ENCODE results near the gene GPC5. TPM values are rescaled to one million over a fixed set of nuclear protein-coding genes. Genes with fewer than 3 reads are reported as not detected.
A peak's percentile ranks its signal among the peaks of the same experiment; 100 is the strongest.

GPC5 gene
- total and polyA plus RNA-seq, 9 of the 15 experiments (the other 6 are each of a cell fraction or from before 2014, with no cell fraction given): 0.18 to 0.27 TPM; not detected in 7

GRCh38 chr13:92661406-92661805, 1263.0 kb downstream of the GPC5 start:
- ChIA-PET POLR2A (no interaction called here), CTCF (ENCODE audit: low intra/inter-chr PET ratio) (no interaction called here)
- Histone ChIP-seq H3K4me3 (no peak overlapping the region), H3K79me2 (ENCODE audit: control insufficient read depth, insufficient read depth, low read length) (no peaks in the 10 kb centered on the region), H4K20me1 (replicated peaks; ENCODE audit: control insufficient read depth, insufficient read depth, low read length) (no peaks in the 10 kb centered on the region), H3K27me3 (ENCODE audit: control insufficient read depth in 2 of 2, insufficient read depth in 2 of 2, low read length in 2 of 2) (no peaks in the 10 kb centered on the region), H3K4me1 (replicated peaks in 1 of 2; ENCODE audit: control insufficient read depth in 2 of 2, insufficient read depth in 2 of 2, low read length in 2 of 2) (no peaks in the 10 kb centered on the region), H3K9me3 (replicated peaks; ENCODE audit: control insufficient read depth, insufficient read depth, low read depth, low read length) (no peaks in the 10 kb centered on the region; the same call in 1 of the 2 replicates), H3K9me1 (ENCODE audit: control insufficient read depth, insufficient read depth, low read length) (no peaks in the 10 kb centered on the region), H3K36me3 (ENCODE audit: control insufficient read depth, insufficient read depth, low read length) (no peaks in the 10 kb centered on the region), H2AFZ (ENCODE audit: low read depth, low read length) (no peak overlapping the region), H3K9ac (ENCODE audit: insufficient read depth in 1 of 2, low read depth in 2 of 2, low read length in 2 of 2) (no peak overlapping the region), H3K27ac (ENCODE audit: extremely low read depth, low read depth, low read length) (no peak overlapping the region), H3K4me2 (ENCODE audit: insufficient read depth, low read length) (no peak overlapping the region)
- no TSS peak for BruUV-seq (replicated peaks)
- DNase-seq (ENCODE audit: extremely low read depth in 1 of 4, low spot score in 3 of 4) (no peak), FAIRE-seq (no peak), ATAC-seq (no peak)
- 0% methylated on average over 1 of the region's 1 CpG for WGBS (ENCODE audit: insufficient coverage, low coverage, missing lambda C conversion rate)
- in situ Hi-C loops (cut with MboI) (no loop called here), intact Hi-C loops (cut with micrococcal nuclease) (loop anchor here (10.0 kb wide), 1 partner anchor 543 kb away; no protein-coding TSS in a partner anchor)
- TF ChIP-seq CEBPB (tag; IDR thresholded peaks at IDR 0.05): peak; percentile 28; the same call in 1 of the 2 replicates
- TF ChIP-seq CEBPG (CRISPR knock-in tag; IDR thresholded peaks at IDR 0.05): no peak
- peak; percentile 72 to 94 for TF ChIP-seq CEBPG (tag; conservative IDR thresholded peaks at IDR 0.05 in 1 of 2, IDR thresholded peaks at IDR 0.05 in 1 of 2)
- TF ChIP-seq RFX5 (IDR thresholded peaks at IDR 0.05; ENCODE audit: low read depth, low read length): peak; percentile 61; the same call in 1 of the 2 replicates
- TF ChIP-seq SUPT5H (IDR thresholded peaks at IDR 0.05): no peak
- TF ChIP-seq FIP1L1 (IDR thresholded peaks at IDR 0.05; ENCODE audit: low read depth, low read length, poor library complexity, severe bottlenecking): peak; percentile 42

- FAIRE-seq (no peak), ATAC-seq (no peak), DNase-seq (ENCODE audit: extremely low read depth in 1 of 4, low spot score in 3 of 4) (no peak)
- Histone ChIP-seq H3K27me3 (ENCODE audit: control insufficient read depth in 2 of 2, insufficient read depth in 2 of 2, low read length in 2 of 2) (no peaks in the 10 kb centered on the region), H3K9ac (ENCODE audit: insufficient read depth in 1 of 2, low read depth in 2 of 2, low read length in 2 of 2) (no peak overlapping the region), H2AFZ (ENCODE audit: low read depth, low read length) (no peak overlapping the region), H3K4me1 (replicated peaks in 1 of 2; ENCODE audit: control insufficient read depth in 2 of 2, insufficient read depth in 2 of 2, low read length in 2 of 2) (no peaks in the 10 kb centered on the region), H3K4me3 (no peak overlapping the region), H3K27ac (ENCODE audit: extremely low read depth, low read depth, low read length) (no peak overlapping the region), H3K4me2 (ENCODE audit: insufficient read depth, low read length) (no peak overlapping the region), H3K9me3 (replicated peaks; ENCODE audit: control insufficient read depth, insufficient read depth, low read depth, low read length) (no peaks in the 10 kb centered on the region; the same call in 1 of the 2 replicates), H3K79me2 (ENCODE audit: control insufficient read depth, insufficient read depth, low read length) (no peaks in the 10 kb centered on the region), H3K9me1 (ENCODE audit: control insufficient read depth, insufficient read depth, low read length) (no peaks in the 10 kb centered on the region), H3K36me3 (ENCODE audit: control insufficient read depth, insufficient read depth, low read length) (no peaks in the 10 kb centered on the region), H4K20me1 (replicated peaks; ENCODE audit: control insufficient read depth, insufficient read depth, low read length) (no peaks in the 10 kb centered on the region)
- intact Hi-C loops (cut with micrococcal nuclease) (loop anchor here (10.0 kb wide), 1 partner anchor 537 kb away; no protein-coding TSS in a partner anchor), in situ Hi-C loops (cut with MboI) (no loop called here)
- TF ChIP-seq SRSF1 (IDR thresholded peaks at IDR 0.05; ENCODE audit: low read depth, low read length) (0 out of 2 replicates have a peak, but pooled peaks have one; percentile 42), ELF2 (CRISPR knock-in tag; IDR thresholded peaks at IDR 0.05) (peak; percentile 65; the same call in 1 of the 2 replicates), ZNF277 (CRISPR knock-in tag; IDR thresholded peaks at IDR 0.05; ENCODE audit: borderline replicate concordance) (no peak)
- ChIA-PET POLR2A (interaction anchor here (0.6 to 1.1 kb wide), 3 partner anchors 92 to 271 kb away, joined by 3 to 4 read pairs (median 3); no protein-coding TSS in a partner anchor), CTCF (ENCODE audit: low intra/inter-chr PET ratio) (no interaction called here)
- no TSS peak for BruUV-seq (replicated peaks)
Observed at GRCh38 chr13:92668157-92668556, 1269.7 kb downstream of the GPC5 start.
